GM12874 (cell line): ENCODE measurements around the gene IRAG1.

Experiments
- TF ChIP-seq, protein P1 (sequence below): IDR thresholded peaks from 2 replicates; pipeline ENCODE4 v1.5.1; 2011; ENCODE audit warnings: low read depth, mild to moderate bottlenecking, control low read depth, low read length, moderate library complexity; ENCODE audit not compliant: insufficient read depth

IRAG1 gene, protein sequence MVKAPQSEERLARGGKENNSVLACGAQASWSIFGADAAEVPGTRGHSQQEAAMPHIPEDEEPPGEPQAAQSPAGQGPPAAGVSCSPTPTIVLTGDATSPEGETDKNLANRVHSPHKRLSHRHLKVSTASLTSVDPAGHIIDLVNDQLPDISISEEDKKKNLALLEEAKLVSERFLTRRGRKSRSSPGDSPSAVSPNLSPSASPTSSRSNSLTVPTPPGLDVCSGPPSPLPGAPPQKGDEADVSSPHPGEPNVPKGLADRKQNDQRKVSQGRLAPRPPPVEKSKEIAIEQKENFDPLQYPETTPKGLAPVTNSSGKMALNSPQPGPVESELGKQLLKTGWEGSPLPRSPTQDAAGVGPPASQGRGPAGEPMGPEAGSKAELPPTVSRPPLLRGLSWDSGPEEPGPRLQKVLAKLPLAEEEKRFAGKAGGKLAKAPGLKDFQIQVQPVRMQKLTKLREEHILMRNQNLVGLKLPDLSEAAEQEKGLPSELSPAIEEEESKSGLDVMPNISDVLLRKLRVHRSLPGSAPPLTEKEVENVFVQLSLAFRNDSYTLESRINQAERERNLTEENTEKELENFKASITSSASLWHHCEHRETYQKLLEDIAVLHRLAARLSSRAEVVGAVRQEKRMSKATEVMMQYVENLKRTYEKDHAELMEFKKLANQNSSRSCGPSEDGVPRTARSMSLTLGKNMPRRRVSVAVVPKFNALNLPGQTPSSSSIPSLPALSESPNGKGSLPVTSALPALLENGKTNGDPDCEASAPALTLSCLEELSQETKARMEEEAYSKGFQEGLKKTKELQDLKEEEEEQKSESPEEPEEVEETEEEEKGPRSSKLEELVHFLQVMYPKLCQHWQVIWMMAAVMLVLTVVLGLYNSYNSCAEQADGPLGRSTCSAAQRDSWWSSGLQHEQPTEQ

DNA sequence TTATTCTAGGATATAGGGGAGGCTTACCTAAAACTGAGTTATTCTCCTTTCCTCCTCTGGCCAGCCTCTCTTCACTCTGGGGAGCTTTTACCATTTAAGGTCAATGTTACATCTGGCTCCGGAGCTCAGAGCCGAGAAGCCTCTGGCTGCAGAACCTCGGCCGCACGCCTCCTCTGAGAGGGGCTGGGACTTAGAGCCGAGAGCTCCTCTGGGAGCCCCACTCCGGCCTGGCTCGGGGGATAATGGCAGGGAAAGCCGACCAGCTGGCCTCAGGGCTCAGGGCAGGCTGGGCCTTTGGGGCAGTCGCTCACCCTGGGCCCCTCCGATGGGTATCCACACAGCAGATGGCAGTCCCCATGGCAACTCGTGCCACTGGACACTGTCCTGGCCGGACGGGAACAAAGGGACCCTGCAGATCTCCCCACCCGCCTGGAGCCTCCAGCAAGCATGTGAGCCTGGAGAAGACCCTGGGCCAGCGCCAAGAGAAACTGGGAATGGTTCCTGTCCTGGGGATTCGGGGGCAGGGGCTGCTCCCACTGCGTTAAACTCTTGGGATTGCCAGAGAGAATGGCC lies at the start of gene IRAG1:
IRAG1 (minus strand) TSS at position 247 of the 573 bp plus-strand sequence; CDS start at position 94, 153 bp downstream.
- TF ChIP-seq, protein P1, sequence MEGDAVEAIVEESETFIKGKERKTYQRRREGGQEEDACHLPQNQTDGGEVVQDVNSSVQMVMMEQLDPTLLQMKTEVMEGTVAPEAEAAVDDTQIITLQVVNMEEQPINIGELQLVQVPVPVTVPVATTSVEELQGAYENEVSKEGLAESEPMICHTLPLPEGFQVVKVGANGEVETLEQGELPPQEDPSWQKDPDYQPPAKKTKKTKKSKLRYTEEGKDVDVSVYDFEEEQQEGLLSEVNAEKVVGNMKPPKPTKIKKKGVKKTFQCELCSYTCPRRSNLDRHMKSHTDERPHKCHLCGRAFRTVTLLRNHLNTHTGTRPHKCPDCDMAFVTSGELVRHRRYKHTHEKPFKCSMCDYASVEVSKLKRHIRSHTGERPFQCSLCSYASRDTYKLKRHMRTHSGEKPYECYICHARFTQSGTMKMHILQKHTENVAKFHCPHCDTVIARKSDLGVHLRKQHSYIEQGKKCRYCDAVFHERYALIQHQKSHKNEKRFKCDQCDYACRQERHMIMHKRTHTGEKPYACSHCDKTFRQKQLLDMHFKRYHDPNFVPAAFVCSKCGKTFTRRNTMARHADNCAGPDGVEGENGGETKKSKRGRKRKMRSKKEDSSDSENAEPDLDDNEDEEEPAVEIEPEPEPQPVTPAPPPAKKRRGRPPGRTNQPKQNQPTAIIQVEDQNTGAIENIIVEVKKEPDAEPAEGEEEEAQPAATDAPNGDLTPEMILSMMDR = no peak

DNA sequence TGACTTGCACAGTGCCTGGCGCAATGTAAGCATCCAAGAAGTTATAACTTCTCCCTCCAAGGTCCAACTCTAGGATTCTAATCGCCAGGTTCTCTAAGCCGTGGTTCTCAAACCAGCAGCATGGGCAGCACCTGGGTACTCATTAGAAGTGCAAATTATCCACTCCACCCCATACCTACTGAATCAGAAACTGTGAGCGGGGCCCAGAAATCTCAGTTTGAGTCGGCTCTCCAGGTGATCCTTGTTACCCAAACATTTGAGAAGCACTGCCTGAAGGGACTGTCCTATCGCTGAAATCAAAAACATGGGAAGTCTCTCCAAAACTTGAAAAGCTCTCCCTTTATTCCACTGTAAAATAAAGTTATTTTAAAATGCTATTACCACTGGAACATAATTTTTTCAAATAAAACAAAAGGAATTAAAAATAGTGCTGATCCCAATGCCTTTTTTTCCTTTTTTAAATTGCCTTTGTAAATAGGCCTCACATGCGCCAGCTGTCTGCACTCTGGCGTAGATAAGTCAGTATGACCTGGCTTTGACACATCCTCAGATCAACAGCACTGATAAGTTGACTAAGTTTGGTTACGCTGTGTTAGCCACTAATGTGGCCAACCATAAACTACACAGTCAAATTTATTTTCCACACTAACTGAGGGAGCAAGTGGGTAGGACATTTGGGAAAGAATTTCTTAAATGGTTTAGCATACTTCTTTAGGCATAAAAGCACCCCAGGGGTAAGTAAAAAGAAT lies 49.1 kb upstream of the IRAG1 start:
- TF ChIP-seq, protein P1 = no peak

DNA sequence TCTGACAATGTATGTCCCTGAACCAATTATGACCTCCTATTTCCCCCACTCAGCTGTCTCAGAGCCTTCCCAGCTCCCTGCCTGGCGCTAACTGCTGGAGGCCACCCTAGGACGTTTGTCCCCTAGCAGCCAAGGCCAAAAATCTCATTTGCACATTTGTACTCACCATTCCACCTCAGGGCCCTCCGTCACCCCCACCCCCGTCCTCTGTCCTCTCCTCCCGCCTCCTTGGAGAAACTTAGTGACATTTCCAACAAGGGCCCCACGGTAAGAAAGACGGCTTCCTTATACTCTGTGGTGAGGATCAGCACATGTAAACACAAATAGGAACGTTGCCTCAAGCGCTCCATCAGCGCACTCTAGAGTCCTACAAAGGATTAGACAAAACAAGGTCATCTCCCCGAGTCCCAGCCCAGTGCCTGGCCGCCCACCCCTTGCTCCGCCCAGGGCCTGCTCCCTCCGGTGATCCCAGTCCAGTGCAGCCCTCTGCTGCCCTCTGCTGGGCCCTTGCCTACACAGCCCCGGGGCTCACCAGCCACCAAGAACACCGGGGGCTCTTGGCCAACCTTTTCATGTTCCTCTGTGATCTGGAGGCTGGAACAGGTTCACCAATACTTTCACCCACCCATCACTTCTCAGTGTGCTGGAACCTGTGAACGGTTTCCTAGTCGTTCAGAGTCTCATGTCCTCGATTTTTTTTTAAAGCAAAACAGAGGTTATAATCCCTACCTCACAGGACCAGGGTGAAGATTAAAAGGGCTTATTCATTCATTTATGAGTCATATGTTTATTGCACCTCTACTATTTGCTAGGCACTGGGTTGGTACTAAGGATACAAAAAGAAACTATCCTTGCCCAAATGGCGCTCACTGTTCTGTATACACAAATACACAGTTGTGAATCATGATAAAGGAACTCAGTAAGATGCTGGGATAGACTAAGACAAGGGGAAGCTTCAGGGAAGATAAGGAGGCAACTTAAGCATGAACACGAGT lies 42.2 kb upstream of the IRAG1 start:
- TF ChIP-seq, protein P1 = peak; percentile 96

DNA sequence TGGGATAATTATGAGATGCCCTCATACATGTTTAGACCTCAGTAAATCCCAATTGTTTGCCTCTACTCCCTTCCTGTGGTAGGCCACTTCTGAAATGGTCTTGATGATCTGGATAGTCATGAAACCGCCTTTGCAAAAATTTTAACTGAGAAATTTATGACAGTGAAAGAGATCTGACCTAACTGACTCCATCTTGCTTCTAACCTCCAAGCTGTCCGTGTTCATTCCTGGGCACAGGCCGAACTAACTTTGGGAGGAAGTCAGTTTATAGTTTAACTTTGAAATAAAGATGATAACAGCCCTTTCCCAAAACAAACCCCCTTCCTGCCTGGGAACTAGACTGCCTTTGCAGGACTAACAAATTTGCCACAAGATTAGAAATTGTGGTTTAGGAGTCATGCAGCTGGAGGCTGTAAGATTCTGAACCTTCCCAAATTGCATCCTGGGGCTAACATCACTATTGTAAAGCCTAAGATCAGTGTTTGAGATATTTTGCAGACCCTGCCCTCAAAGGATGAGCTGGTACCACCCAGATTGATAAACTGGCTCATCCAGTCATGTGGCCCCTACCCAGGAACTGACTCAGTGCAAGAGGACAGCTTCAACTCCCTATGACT lies 37.6 kb upstream of the IRAG1 start:
- TF ChIP-seq, protein P1 = no peak

DNA sequence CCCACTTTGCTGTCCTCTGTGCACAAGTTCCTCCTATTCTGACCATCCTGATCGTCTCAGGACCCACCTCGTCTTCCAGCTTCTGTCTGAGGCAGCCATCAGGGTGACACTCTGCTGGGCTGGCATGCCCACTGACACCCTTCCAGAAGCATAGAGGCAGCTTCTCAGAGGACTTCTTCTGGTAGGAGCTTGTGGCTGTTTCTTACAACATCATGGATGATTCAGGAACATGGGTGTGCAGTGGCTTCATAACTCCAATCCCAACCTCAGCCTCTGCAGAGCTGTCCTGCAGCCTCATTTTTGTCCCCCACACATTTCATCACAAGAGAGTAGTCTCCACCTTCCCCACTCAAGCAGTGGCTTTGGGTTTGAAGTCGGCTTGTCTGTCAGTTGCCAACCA lies 36.6 kb upstream of the IRAG1 start:
- TF ChIP-seq, protein P1 = no peak

DNA sequence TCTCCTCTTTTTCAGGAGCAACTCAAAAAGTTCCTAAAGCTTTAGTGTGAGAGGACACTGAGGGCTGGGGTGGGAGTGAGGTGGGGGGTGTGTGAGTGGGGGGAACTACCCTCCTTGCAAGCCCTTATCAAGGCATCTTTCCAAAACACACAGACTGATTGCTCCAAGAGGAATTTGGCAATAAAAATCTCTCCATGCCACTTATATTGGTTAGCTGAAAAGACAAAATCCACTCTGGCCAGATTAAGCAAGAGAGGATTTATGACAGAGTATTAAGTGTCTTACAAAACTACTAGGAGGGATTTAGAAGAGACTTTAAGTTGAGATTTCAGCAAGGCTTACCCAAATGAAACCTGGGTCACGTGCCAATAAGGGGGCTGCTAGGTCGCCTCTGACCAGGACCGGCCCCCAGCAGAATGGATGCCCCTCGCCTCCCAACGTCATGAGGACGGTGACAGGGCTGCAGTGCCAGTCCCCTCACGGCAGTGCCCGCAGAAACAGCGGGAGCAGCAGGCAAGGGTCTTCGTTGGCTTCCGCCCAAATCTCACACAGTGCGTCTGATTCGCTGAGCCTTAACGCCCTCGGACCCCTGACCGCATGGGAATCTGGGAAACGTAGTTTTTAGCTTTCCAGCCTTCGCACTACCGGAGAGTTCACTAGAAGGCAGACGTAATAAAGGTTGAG lies 35.4 kb upstream of the IRAG1 start:
- TF ChIP-seq, protein P1 = no peak
